Measurements from ENCODE around the gene WNK2. TPM values are rescaled to one million over a fixed set of nuclear protein-coding genes. Genes with fewer than 3 reads are reported as not detected.

Gene WNK2
- total and polyA plus RNA-seq, 7 experiments from 2014 or later, result 0.32 to 0.83 (median 0.46) TPM; not detected in 3

DNA sequence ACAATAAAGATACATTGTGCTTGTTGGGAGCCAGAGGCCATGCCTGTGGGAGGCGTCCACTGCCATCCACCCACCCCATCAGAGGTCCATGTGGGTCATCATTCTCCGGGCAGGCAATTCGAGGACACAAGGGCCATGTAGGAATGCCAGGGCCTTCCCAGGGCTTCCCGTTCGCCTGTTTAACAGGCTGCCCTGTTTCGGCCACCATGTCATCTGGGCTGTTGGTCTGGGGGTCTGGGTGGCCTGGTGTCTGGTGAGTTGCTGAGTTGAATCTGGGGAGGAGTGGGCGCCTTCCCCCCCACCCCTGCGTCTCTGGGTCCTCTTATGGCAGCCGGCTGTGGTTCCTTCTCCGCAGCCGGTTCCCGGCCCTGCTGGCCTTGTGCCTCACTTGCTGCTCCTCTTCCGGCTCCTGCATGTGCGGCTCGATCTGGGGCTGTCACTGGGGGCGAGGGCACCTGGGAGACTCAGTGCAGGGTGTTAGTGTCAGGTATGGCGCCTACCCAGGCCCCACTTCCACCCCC, 117.4 kb downstream of the WNK2 start:
- CTCF ChIA-PET, result no interaction called here
- no peaks in the 10 kb centered on the region for H3K27me3 Mint-ChIP-seq
- no peaks in the 10 kb centered on the region for H3K9me3 Mint-ChIP-seq
- ATAC-seq (no peak), DNase-seq (no peak)
- H3K36me3 ChIP-seq (ENCODE audit: control insufficient read depth in 2 of 3, insufficient read depth in 3 of 3, low read length in 3 of 3), result no peaks in the 10 kb centered on the region
- H3K36me3 Mint-ChIP-seq, result no peaks in the 10 kb centered on the region
- H3K4me1 ChIP-seq (ENCODE audit: control insufficient read depth in 2 of 2, insufficient read depth in 2 of 2, low read length in 2 of 2), result no peaks in the 10 kb centered on the region
- H3K4me1 Mint-ChIP-seq, result peaks cover 0 to 20% (median 10%) of the 10 kb centered on the region in 7 donors
- peaks cover 0 to 3% (median 0%) of the 10 kb centered on the region in 3 experiments for H3K9me3 ChIP-seq (ENCODE audit: control insufficient read depth in 2 of 3, low read length in 3 of 3)
- intact Hi-C loops (cut with micrococcal nuclease), result loop anchor here in 1 of 2 donors (5.0 kb wide), 1 partner anchor 299 kb away; no protein-coding TSS in a partner anchor
- H3K27me3 ChIP-seq (ENCODE audit: control insufficient read depth in 2 of 2, insufficient read depth in 2 of 2, low read length in 2 of 2), result no peaks in the 10 kb centered on the region
- H3K27ac ChIP-seq (ENCODE audit: low read depth, low read length), result no peak overlapping the region
- no peak overlapping the region for H3K4me3 ChIP-seq (ENCODE audit: low read length)
- POLR2A ChIA-PET, result no interaction called here
- H3K4me3 Mint-ChIP-seq, result no peak overlapping the region
- H3K27ac Mint-ChIP-seq, result peak overlapping the region in 1 of 9 donors; percentile 58

DNA sequence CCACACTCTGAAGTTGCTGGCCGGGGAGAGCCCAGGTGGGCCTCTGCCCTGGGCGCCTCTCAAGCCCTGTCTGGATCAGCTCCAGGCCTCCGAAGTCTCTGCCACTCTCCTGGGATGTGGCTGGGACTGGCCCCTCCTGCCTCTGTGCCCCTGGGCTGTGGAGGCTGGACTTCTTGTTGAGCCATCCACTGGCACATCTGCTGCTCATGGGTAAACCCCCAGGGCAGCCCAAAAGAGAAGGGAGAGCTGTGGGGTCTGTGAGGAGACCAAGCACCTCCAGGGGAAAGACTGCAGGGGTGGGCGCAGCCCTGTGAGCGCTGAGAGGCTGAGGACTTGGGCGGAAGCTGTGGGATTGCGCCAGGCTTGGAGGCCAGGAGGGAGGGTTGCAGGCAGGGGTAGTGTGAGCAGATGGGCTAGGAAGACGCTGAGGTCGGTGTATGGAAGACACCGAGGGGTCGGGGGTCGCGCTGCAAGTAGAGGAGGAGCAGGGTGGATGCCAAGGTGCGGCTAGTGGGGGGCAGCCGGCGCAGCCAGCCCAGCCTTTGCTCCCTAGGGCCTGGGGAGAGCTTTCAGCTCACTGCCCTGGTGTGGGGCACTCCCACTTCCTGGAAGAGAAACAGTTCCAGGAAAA, 118.1 kb downstream of the WNK2 start:
- Mint-ChIP-seq H3K36me3 (no peaks in the 10 kb centered on the region), H3K4me3 (no peak overlapping the region), H3K27me3 (peaks cover 0 to 3% (median 0%) of the 10 kb centered on the region in 5 donors), H3K27ac (peak overlapping the region in 2 of 9 donors; percentile 46 to 65), H3K9me3 (no peaks in the 10 kb centered on the region), H3K4me1 (peaks cover 2 to 20% (median 7%) of the 10 kb centered on the region in 7 donors)
- Histone ChIP-seq H3K9me3 (ENCODE audit: control insufficient read depth in 2 of 3, low read length in 3 of 3) (no peaks in the 10 kb centered on the region), H3K4me1 (ENCODE audit: control insufficient read depth in 2 of 2, insufficient read depth in 2 of 2, low read length in 2 of 2) (no peaks in the 10 kb centered on the region), H3K27ac (ENCODE audit: low read depth, low read length) (no peak overlapping the region), H3K27me3 (ENCODE audit: control insufficient read depth in 2 of 2, insufficient read depth in 2 of 2, low read length in 2 of 2) (no peaks in the 10 kb centered on the region), H3K36me3 (ENCODE audit: control insufficient read depth in 2 of 3, insufficient read depth in 3 of 3, low read length in 3 of 3) (no peaks in the 10 kb centered on the region), H3K4me3 (ENCODE audit: low read length) (no peak overlapping the region)
- CTCF ChIA-PET, result interaction anchor here (0.5 to 1.8 kb wide), 9 partner anchors 10 to 1854 kb away, joined by 3 to 14 read pairs (median 3); no protein-coding TSS in a partner anchor
- intact Hi-C loops (cut with micrococcal nuclease), result loop anchor here (1.0 to 5.0 kb wide), 6 partner anchors 142 to 451 kb away; no protein-coding TSS in a partner anchor
- peak; percentile 2 for ATAC-seq
- DNase-seq, result no peak
- POLR2A ChIA-PET, result interaction anchor here (0.6 to 0.9 kb wide), 2 partner anchors 181 to 337 kb away, joined by 3 to 4 read pairs; no protein-coding TSS in a partner anchor

DNA sequence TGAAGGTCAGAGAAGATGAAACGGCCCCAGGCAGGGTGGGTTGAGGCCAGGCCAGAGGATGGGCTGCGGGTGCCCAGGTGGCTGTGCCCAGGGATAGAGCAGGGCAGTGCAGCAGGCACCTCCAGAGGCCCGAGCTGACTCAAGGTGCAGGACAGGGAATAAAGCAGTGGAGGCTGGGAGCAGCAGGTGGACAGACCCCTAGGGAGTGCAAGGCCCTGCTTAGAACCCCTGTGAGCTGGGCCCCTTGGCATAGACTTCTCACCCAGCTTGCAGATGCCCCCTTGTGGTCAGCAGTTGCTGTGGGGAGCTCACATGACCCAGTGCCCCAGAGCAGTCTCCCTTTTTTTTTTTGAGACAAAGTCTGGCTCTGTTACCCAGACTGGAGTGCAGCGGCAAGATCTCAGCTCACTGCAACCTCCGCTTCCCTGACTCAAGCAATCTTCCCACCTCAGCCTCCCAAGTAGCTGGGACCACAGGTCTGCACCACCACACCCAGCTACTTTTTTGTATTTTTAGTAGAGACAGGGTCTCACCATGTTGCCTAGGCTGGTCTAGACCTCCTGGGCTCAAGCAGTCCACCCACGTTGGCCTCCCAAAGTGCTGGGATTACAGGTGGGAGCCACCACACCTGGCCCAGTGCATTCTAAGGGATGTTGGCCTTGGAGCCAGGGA, 118.8 kb downstream of the WNK2 start:
- Mint-ChIP-seq H3K27ac (peak overlapping the region in 1 of 9 donors; percentile 36), H3K9me3 (no peaks in the 10 kb centered on the region), H3K36me3 (no peaks in the 10 kb centered on the region), H3K27me3 (peaks cover 0 to 3% (median 0%) of the 10 kb centered on the region in 5 donors), H3K4me1 (peaks cover 0 to 13% (median 5%) of the 10 kb centered on the region in 7 donors), H3K4me3 (no peak overlapping the region)
- H3K4me3 ChIP-seq (ENCODE audit: low read length), result no peak overlapping the region
- no peaks in the 10 kb centered on the region for H3K4me1 ChIP-seq (ENCODE audit: control insufficient read depth in 2 of 2, insufficient read depth in 2 of 2, low read length in 2 of 2)
- ATAC-seq (peak; percentile 82), DNase-seq (peak in 8 of 9 donors; percentile 39 to 76 (median 66))
- no peak overlapping the region for H3K27ac ChIP-seq (ENCODE audit: low read depth, low read length)
- no peaks in the 10 kb centered on the region for H3K9me3 ChIP-seq (ENCODE audit: control insufficient read depth in 2 of 3, low read length in 3 of 3)
- CTCF ChIA-PET, result interaction anchor here (0.6 to 1.8 kb wide), 15 partner anchors 9 to 1853 kb away, joined by 3 to 14 read pairs (median 3); no protein-coding TSS in a partner anchor
- H3K27me3 ChIP-seq (ENCODE audit: control insufficient read depth in 2 of 2, insufficient read depth in 2 of 2, low read length in 2 of 2), result no peaks in the 10 kb centered on the region
- no peaks in the 10 kb centered on the region for H3K36me3 ChIP-seq (ENCODE audit: control insufficient read depth in 2 of 3, insufficient read depth in 3 of 3, low read length in 3 of 3)
- intact Hi-C loops (cut with micrococcal nuclease), result loop anchor here (1.0 to 5.0 kb wide), 6 partner anchors 142 to 451 kb away; no protein-coding TSS in a partner anchor
- POLR2A ChIA-PET, result interaction anchor here (0.6 to 0.9 kb wide), 2 partner anchors 182 to 337 kb away, joined by 3 to 4 read pairs; no protein-coding TSS in a partner anchor

DNA sequence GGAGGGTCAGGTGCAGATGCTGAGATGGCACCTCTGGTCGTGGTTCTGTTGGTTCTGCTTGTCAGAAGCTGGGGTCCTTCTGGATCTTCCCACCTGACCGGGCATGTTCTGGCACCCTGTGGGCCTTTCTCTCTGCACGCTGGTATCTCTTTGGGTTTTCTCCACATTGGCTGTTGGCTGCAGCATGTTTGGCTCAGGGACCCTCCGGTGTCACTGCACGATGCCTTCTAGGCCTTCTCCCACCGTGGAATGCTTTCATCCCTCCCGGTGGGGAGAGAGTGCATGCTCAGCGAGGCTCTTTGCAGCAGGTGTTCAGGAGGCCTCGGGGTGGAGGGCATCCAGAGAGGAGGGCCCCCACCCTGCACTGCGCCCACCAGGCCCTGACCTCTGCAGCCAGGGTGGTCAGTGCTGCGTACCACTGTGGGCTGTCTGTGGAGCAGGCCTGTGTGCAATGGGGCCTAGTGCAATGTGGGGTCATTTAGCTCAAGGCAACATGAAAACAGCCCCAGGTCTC, 119.4 kb downstream of the WNK2 start:
- Mint-ChIP-seq H3K4me3 (no peak overlapping the region), H3K27ac (peak overlapping the region in 1 of 9 donors; percentile 36), H3K9me3 (no peaks in the 10 kb centered on the region), H3K36me3 (no peaks in the 10 kb centered on the region), H3K4me1 (peaks cover 0 to 9% (median 5%) of the 10 kb centered on the region in 7 donors), H3K27me3 (peaks cover 0 to 3% (median 0%) of the 10 kb centered on the region in 5 donors)
- ChIA-PET CTCF (interaction anchor here (0.6 to 1.8 kb wide), 12 partner anchors 8 to 349 kb away, joined by 3 to 14 read pairs (median 4); no protein-coding TSS in a partner anchor), POLR2A (no interaction called here)
- intact Hi-C loops (cut with micrococcal nuclease), result loop anchor here (2.0 to 5.0 kb wide), 2 partner anchors 301 to 347 kb away; no protein-coding TSS in a partner anchor
- DNase-seq (no peak), ATAC-seq (no peak)
- Histone ChIP-seq H3K36me3 (ENCODE audit: control insufficient read depth in 2 of 3, insufficient read depth in 3 of 3, low read length in 3 of 3) (no peaks in the 10 kb centered on the region), H3K27me3 (ENCODE audit: control insufficient read depth in 2 of 2, insufficient read depth in 2 of 2, low read length in 2 of 2) (no peaks in the 10 kb centered on the region), H3K4me1 (ENCODE audit: control insufficient read depth in 2 of 2, insufficient read depth in 2 of 2, low read length in 2 of 2) (no peaks in the 10 kb centered on the region), H3K9me3 (ENCODE audit: control insufficient read depth in 2 of 3, low read length in 3 of 3) (no peaks in the 10 kb centered on the region), H3K27ac (ENCODE audit: low read depth, low read length) (no peak overlapping the region), H3K4me3 (ENCODE audit: low read length) (no peak overlapping the region)

DNA sequence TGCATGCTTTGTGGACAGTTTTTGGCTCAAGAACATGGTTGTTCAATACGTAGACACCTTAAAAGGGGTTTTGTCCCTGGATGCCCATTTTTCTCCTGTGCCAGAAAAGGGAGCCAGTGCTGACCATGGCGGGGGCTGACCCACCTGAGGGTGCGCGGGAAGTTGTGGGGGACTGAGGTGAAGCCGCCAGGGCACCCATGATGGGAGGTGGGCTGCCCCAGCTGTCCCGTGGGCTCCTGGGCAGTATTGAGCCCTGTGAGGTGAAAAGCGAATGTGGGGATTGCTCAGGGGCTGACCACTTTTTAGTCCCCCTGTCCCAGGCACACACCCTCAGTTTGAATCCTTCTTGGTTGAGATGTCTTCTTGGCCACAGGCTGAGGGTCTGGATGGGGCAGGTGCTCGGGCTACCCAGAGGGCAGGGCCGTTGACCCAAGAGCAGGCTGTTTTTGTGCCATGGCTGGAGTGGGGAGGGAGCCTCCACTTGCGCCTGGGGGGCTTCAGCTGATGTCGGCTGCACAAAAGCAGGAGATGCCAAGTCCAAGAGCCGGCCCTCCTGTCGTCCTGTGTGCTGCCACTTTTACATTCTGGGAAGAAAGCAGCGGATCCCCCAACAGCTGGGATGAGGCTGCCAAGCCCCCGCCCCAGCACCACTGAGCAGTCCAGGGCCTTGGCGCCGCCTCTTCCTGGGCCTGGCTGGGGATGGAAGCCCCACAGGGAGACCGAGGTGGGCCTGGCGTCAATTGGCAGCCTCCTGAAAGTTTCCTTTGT, 120.1 kb downstream of the WNK2 start:
- H3K4me1 Mint-ChIP-seq, result peaks cover 0 to 9% (median 5%) of the 10 kb centered on the region in 7 donors
- H3K27me3 Mint-ChIP-seq, result peaks cover 0 to 3% (median 0%) of the 10 kb centered on the region in 5 donors
- H3K36me3 Mint-ChIP-seq, result no peaks in the 10 kb centered on the region
- intact Hi-C loops (cut with micrococcal nuclease), result loop anchor here (2.0 to 5.0 kb wide), 2 partner anchors 302 to 347 kb away; no protein-coding TSS in a partner anchor
- no peaks in the 10 kb centered on the region for H3K4me1 ChIP-seq (ENCODE audit: control insufficient read depth in 2 of 2, insufficient read depth in 2 of 2, low read length in 2 of 2)
- H3K9me3 Mint-ChIP-seq, result no peaks in the 10 kb centered on the region
- ATAC-seq (no peak), DNase-seq (no peak)
- no peak overlapping the region for H3K4me3 Mint-ChIP-seq
- ChIA-PET POLR2A (no interaction called here), CTCF (interaction anchor here (1.0 to 1.8 kb wide), 4 partner anchors 145 to 300 kb away, joined by 3 to 14 read pairs (median 4); no protein-coding TSS in a partner anchor)
- no peak overlapping the region for H3K27ac Mint-ChIP-seq
- H3K36me3 ChIP-seq (ENCODE audit: control insufficient read depth in 2 of 3, insufficient read depth in 3 of 3, low read length in 3 of 3), result no peaks in the 10 kb centered on the region
- no peak overlapping the region for H3K27ac ChIP-seq (ENCODE audit: low read depth, low read length)
- no peak overlapping the region for H3K4me3 ChIP-seq (ENCODE audit: low read length)
- no peaks in the 10 kb centered on the region for H3K9me3 ChIP-seq (ENCODE audit: control insufficient read depth in 2 of 3, low read length in 3 of 3)
- H3K27me3 ChIP-seq (ENCODE audit: control insufficient read depth in 2 of 2, insufficient read depth in 2 of 2, low read length in 2 of 2), result no peaks in the 10 kb centered on the region

Measured in naive thymus-derived CD4-positive, alpha-beta T cell (primary cell).